Upper lobe of right lung (tissue), 1 donor: ENCODE data around the gene MXRA8. TPM values are rescaled to one million over a fixed set of nuclear protein-coding genes. Genes with fewer than 3 reads are reported as not detected.

Experiments used
- ATAC-seq: fragments of 200-7000 bp; cut with Tn5 transposase; one replicate; pipeline ENCODE4 v1.9.1; 2020; ENCODE audit warnings: mild to moderate bottlenecking, moderate library complexity
- DNase-seq: peaks from one replicate; pipeline ENCODE4 v3.0.0-alpha.2; 2020
- H3K27ac ChIP-seq: fragments of 200-600 bp; one replicate; pipeline ENCODE4 v1.8.0; 2022
- H3K27me3 ChIP-seq: fragments of 200-600 bp; one replicate; pipeline ENCODE4 v1.8.0; 2022; ENCODE audit warnings: mild to moderate bottlenecking
- H3K36me3 ChIP-seq: fragments of 200-600 bp; one replicate; pipeline ENCODE4 v1.8.0; 2022
- H3K4me1 ChIP-seq: fragments of 200-600 bp; one replicate; pipeline ENCODE4 v1.8.0; 2022
- H3K4me3 ChIP-seq: fragments of 200-600 bp; one replicate; pipeline ENCODE4 v1.8.0; 2022; ENCODE audit warnings: mild to moderate bottlenecking
- H3K9me3 ChIP-seq: fragments of 200-600 bp; one replicate; pipeline ENCODE4 v1.8.0; 2022
- intact Hi-C: fragments of 100-400 bp; cut with DNase I; formaldehyde crosslinking; loops from one replicate; pipeline ENCODE4 v1.11.0; 2022
- total RNA-seq: library from RNA; stranded (reverse); fragmentation: NEBNext Ultra II Directional; extraction: Animal tissue kit (Norgen Biotek cat#: 25700); gene quantifications from one replicate; pipeline ENCODE4 v1.2.1, GENCODE V29; 2021
- TF ChIP-seq, protein P1 (sequence below): fragments of 200-600 bp; IDR thresholded peaks from one replicate; pipeline ENCODE4 v1.8.0; 2022; ENCODE audit warnings: antibody characterized with exemption
- donor health status: DM: no; HTN: yes; CAD: no; lungs with severe emphysema.

MXRA8 gene
- total RNA-seq, 1 donor from 2014 or later: 66.3 TPM

- H3K27ac ChIP-seq: no peak overlapping the region
- peaks cover 56% of the 10 kb centered on the region for H3K36me3 ChIP-seq
- no peaks in the 10 kb centered on the region for H3K9me3 ChIP-seq
- ATAC-seq: no peak
- no peak for DNase-seq
- TF ChIP-seq, protein P1, sequence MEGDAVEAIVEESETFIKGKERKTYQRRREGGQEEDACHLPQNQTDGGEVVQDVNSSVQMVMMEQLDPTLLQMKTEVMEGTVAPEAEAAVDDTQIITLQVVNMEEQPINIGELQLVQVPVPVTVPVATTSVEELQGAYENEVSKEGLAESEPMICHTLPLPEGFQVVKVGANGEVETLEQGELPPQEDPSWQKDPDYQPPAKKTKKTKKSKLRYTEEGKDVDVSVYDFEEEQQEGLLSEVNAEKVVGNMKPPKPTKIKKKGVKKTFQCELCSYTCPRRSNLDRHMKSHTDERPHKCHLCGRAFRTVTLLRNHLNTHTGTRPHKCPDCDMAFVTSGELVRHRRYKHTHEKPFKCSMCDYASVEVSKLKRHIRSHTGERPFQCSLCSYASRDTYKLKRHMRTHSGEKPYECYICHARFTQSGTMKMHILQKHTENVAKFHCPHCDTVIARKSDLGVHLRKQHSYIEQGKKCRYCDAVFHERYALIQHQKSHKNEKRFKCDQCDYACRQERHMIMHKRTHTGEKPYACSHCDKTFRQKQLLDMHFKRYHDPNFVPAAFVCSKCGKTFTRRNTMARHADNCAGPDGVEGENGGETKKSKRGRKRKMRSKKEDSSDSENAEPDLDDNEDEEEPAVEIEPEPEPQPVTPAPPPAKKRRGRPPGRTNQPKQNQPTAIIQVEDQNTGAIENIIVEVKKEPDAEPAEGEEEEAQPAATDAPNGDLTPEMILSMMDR: no peak
- H3K27me3 ChIP-seq: no peaks in the 10 kb centered on the region
- peaks cover 19% of the 10 kb centered on the region for H3K4me1 ChIP-seq
- intact Hi-C loops: no loop called here
- H3K4me3 ChIP-seq: no peak overlapping the region
Observed at GRCh38 chr1:1313500-1314236, 44.7 kb downstream of the MXRA8 start.

GRCh38 chr1:1312450-1313314, 45.7 kb downstream of the MXRA8 start:
- DNase-seq (no peak), ATAC-seq (no peak)
- intact Hi-C loops: no loop called here
- H3K27ac ChIP-seq: no peak overlapping the region
- no peak overlapping the region for H3K4me3 ChIP-seq
- no peaks in the 10 kb centered on the region for H3K27me3 ChIP-seq
- peaks cover 54% of the 10 kb centered on the region for H3K36me3 ChIP-seq
- peaks cover 17% of the 10 kb centered on the region for H3K4me1 ChIP-seq
- no peaks in the 10 kb centered on the region for H3K9me3 ChIP-seq
- TF ChIP-seq, protein P1: no peak

DNA sequence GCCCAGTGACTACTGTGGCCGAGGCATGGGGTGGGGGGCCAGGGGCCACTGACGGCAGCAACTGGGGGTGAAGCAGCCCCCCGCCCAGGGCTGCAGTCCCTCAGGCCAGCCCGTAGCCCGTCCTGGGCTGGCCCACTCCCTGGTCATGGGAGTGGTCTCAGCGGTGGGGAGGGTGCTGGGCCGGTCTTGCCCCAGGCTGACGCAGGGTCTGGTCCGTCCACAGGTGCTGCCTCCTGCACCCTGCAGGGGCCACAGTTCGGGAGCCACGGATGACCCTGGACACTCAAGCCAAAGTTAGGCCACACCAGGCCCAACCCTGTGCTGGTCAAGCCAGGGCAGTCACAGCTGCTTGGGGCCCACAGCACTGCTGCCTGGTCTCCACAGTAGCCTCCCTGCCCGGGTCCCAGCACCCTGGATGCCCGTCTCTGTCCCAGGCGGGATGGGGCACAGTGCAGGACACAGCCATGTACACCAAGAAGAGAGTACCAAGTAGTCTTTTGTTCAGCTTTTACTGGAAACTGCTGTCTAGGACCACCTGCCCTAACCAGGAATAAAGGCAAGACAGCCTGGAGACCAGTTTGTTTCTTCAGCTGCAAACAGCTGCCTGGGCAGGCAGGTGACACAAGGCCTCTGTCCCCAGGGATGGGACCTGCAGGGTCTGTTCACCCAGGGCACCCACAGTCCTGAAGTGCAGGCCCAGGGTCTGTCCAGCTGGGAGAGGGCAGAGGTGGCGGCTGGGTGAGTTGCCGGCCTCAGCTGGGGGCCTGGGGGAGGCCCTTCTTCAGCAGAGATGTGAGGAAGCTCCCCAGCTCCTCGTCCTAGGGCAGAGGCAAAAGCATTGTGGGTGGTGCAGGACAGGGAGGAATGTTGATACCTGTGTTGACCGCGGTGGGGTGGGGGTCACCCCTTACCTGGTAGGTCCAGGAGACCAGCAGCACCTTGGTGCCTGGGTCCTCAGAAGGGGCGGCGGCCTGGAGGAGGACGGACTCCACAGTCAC, 46.9 kb downstream of the MXRA8 start:
- intact Hi-C loops: no loop called here
- Histone ChIP-seq H3K4me1 (peaks cover 20% of the 10 kb centered on the region), H3K36me3 (peaks cover 48% of the 10 kb centered on the region), H3K4me3 (no peak overlapping the region), H3K27ac (no peak overlapping the region), H3K9me3 (no peaks in the 10 kb centered on the region), H3K27me3 (no peaks in the 10 kb centered on the region)
- no peak for DNase-seq
- ATAC-seq: no peak
- TF ChIP-seq, protein P1: no peak

DNA sequence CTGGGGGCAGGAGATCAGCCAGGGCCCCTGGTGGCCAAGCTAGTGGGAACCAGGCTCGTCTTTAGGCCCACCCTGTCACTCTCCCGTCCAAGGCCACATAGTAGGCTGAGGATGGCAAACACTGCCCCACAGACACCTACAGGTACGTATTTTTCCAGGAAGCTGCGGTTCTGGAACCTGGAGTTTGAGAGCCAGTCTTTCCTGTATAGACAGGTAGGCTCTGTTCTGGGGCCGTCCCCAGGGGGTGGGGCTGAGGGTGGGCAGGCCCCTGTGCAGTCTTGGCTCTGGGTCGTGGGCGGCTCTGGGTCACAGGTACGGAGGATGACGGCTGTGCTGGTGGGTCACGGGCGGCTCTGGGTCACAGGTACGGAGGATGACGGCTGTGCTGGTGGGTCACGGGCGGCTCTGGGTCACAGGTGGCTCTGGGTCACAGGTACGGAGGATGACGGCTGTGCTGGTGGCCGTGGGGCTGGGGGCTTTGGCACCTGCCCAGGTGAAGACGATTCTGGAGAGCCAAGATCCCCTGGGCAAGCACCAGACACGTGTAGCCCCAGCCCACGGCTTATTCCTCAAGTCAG, 47.8 kb downstream of the MXRA8 start:
- no peak overlapping the region for H3K27ac ChIP-seq
- TF ChIP-seq, protein P1: no peak
- peaks cover 28% of the 10 kb centered on the region for H3K4me1 ChIP-seq
- H3K4me3 ChIP-seq: no peak overlapping the region
- H3K36me3 ChIP-seq: peaks cover 48% of the 10 kb centered on the region
- ATAC-seq (no peak), DNase-seq (no peak)
- intact Hi-C loops: no loop called here
- no peaks in the 10 kb centered on the region for H3K27me3 ChIP-seq
- H3K9me3 ChIP-seq: no peaks in the 10 kb centered on the region

- DNase-seq: no peak
Observed at GRCh38 chr1:1310109-1310385, 48.3 kb downstream of the MXRA8 start.

More at GRCh38 chr1:1310109-1310385, 48.3 kb downstream of the MXRA8 start:
- TF ChIP-seq, protein P1: no peak
- no peak overlapping the region for H3K27ac ChIP-seq
- no peak overlapping the region for H3K4me3 ChIP-seq
- ATAC-seq: no peak
- peaks cover 33% of the 10 kb centered on the region for H3K4me1 ChIP-seq
- H3K27me3 ChIP-seq: no peaks in the 10 kb centered on the region
- H3K36me3 ChIP-seq: peaks cover 46% of the 10 kb centered on the region
- H3K9me3 ChIP-seq: no peaks in the 10 kb centered on the region
- intact Hi-C loops: no loop called here
